Erythroblast (primary cell): Measurements from ENCODE around the gene RPL36.

ENCODE experiments used
- DNase-seq, 2 experiments: peaks; one replicate each; lab custom pipeline; 2025; lab: John Stamatoyannopoulos, UW
- GATA1 ChIP-seq: IDR thresholded peaks from 2 replicates; pipeline ENCODE4 v1.6.1; 2011; ENCODE audit warnings: low read depth, mild to moderate bottlenecking, control low read depth, low read length, moderate library complexity
- POLR2A ChIP-seq: IDR thresholded peaks from 2 replicates; pipeline ENCODE4 v1.6.1; 2011; ENCODE audit warnings: mild to moderate bottlenecking, low read length

The RPL36 gene

DNA sequence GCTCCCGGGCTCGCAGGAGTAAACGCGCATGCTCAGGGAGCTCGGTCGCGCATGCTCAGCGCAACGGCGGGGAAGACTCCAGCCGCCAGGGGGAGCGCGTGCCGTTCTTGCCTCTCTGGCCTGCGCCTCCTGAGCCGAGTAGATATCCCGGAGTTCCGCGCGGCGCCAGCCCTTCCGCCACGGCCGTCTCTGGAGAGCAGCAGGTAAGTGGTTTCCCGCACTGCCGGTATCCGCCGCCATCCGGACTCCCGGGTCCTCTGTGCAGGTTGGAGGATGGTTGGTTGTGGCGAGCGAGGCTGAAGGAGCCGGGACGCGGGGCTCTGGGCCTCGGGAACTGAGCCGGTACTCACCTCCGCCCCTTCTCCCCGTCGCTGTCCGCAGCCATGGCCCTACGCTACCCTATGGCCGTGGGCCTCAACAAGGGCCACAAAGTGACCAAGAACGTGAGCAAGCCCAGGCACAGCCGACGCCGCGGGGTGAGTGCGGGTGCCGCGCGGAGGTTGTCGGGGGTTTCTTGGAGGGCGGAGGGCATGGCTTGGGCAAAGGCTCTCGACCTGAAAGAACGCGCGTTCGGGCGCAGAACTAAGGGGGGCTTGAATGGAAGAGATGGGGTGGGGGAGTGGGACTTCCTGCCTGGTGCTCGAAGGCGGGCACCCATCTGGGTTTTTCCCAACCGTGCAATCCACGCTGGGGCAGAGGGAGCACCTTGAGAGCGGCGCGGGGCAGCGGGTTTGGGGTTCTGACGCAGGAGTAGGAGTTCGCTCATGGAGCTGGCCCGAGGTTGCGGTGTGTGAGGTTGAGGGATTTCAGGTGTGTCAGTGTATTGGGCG is at the start of gene RPL36:
Gene RPL36, plus strand, starts transcription at position 171 of the 830 bp plus-strand sequence. Its CDS starts 213 bp downstream, at position 384.
- peak; percentile 97 to 99 for DNase-seq

DNA sequence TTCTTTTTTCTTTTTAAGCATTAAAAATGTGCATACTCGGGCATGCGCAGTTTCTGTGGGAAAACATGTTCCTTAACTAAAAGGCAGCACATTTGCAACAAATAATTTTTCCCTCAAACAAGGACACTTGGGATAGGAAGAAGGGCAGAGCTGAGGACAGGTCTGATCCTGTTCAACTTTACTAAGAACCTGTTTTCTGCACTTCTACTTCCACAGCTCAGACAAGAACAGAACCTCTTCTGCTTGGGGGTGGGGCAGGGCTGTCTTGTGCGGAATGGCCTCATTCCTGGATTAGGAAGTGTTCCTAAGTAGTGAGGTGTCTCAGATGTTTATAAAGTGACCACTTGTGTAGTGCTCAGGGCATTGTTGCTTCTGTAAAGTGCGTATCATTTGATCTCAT is 48.9 kb upstream of the RPL36 start:
- TF ChIP-seq GATA1 (no peak), POLR2A (no peak)
- DNase-seq, result no peak

More for the DNA sequence above, at the start of gene RPL36:
- TF ChIP-seq POLR2A (peak; percentile 99), GATA1 (no peak)

DNA sequence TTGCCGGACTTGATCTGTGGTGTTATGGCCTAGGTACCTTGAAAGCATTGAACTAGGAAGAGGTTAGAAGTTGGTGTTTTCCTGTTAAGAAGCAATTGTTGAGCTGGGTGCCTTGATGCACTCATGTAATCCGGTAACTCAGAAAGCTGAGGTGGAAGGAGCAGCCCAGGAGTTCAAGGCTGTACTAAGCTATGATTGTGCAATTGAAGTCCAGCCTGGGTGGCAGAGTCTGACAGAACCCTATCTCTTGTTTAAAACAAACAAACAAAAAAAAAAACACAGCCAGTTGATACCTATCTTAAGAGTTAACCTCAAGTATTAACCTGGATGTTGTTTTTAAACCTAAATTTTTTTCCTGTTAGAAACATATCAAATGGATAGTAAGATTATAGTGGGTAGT is 47.9 kb upstream of the RPL36 start:
- no peak for DNase-seq

DNA sequence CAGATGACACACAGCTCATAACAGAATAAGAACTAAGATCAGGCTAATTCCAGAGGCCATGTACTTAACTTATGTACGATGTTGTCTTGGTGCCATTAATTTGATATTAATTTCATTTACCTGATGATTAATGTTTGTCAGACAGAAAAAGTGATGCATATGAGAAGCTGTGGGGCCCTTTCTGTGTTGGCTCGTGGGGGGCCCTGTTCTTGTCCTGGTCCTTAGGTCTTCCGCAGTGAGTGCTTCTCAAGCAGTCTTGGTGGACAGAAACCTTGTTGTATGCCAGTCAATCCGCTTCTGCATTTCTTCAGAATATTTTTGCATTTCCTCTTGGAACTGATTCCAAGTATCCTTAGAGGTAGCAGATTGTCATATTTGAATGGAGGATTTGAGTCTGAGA is 47.0 kb upstream of the RPL36 start:
- TF ChIP-seq GATA1 (no peak), POLR2A (no peak)
- DNase-seq, result no peak

More for the DNA sequence above, 47.9 kb upstream of the RPL36 start:
- no peak for TF ChIP-seq GATA1
- TF ChIP-seq POLR2A, result no peak

DNA sequence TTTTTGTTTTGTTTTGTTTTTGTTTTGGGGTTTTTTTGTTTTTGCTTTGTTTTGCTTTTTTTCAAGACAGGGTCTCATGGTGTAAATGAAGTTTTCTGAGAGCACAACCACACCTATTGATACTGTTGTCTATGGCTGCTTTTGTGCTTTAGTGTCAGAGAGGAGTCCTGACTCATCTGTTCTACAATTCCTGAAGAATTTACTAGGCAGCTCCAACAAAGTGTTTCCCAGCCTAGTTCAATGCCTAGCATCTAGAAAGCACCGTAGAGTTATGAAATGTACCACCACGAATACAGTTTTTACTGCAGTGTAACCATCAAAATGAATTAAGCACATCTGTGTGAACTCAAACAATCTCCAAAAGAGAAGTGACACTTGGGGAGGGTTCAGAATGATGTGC is 46.1 kb upstream of the RPL36 start:
- TF ChIP-seq POLR2A (no peak), GATA1 (no peak)
- no peak for DNase-seq

DNA sequence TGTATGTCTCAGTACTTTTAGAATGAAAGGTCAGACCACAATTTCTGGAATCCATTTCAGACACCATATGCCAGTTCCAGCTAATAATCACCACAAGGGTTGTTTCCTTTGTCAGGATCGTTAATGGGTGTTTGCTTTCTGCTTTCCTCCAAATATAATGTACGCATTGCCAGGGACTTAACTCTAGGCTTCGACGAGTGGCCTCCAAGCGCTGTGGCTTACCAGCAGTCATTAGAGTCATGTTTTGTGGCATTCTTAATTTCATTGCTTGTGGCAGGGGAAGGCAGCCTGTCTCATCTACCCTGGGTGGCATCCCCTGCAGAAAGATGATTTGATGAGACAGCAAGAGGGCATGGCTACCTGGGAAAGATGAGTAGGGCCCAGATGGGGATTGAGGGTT is 44.7 kb upstream of the RPL36 start:
- TF ChIP-seq GATA1 (no peak), POLR2A (no peak)
- DNase-seq, result no peak

DNA sequence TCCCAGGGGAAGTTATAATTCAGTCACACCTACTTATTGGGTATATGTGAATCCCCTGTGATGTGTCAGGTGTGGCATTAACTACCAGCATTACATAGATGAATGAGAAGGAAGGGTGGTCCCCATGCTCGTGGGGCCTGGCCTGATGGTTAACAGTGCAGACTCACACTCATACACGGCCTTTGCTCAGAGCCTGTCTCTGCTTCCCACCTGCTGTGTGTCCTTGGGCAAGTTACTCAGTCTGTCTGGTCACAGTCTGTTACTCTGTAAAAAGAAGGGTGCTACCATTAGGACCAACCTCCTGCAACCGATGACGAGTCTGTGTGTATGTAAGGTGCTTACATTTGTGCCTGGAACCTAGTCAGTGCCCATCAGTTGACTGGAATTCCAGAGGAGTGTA is 43.4 kb upstream of the RPL36 start:
- no peak for TF ChIP-seq GATA1
- TF ChIP-seq POLR2A, result no peak
- DNase-seq, result no peak

DNA sequence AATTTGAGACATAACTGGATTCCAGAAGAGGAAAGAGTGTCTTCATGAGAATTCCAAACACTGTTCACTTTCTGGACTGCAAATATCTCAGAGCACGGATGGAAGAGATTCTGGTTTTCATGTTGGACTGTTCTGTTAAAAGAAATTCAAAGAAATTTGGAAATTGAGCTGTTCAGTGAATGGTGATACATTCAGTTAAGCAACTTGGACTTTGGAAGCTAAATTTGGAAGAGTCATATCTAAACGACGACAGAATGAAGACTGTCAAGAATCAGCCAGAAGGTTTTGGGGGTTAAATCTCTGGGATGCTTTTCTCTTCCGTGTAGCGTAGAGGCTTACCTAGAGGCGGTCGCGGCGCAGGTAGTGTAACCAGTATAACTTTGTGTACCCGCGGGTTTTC is 41.6 kb upstream of the RPL36 start:
- no peak for DNase-seq
- TF ChIP-seq POLR2A, result no peak
- no peak for TF ChIP-seq GATA1

DNA sequence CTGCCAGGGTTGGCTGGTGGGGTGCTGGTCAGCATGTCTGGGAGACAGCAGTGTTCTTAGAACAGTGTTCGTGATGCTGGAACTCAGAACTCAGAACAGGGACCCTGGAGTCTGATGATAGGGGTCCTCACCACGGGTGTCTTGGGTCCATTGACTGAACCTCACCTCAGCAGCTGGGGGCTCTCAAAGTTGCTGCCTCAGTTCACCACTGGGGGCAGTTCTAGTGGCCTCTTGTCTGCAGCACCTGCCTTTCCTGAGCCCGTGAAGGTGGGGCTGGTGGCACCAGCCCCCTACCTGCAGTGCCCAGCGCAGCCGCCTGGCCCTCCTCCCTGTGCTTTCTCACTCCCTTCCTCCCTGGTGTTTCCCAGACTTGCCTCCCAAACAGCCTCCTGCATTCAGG is 38.7 kb upstream of the RPL36 start:
- DNase-seq, result no peak
- TF ChIP-seq GATA1 (no peak), POLR2A (no peak)

DNA sequence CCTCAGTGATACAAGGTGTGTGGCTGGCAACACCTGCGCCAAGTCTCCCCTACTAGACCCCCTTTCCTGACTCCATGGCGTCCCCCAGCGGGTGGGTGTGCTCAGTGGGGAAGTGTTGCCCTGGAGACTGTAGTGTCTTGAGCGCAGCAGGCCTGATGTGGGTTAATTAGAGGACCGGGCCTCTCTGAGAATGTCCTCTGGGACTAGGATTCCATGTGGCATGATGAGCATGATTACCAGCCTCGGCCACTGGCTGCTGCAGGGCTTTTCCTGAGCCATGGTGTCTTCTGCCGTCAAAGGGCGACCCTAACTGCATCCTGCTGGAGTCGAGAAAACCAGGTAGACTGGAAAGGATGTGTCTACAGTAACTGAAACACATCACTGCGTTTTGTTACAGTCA is 37.8 kb upstream of the RPL36 start:
- no peak for DNase-seq
- TF ChIP-seq GATA1 (no peak), POLR2A (no peak)

DNA sequence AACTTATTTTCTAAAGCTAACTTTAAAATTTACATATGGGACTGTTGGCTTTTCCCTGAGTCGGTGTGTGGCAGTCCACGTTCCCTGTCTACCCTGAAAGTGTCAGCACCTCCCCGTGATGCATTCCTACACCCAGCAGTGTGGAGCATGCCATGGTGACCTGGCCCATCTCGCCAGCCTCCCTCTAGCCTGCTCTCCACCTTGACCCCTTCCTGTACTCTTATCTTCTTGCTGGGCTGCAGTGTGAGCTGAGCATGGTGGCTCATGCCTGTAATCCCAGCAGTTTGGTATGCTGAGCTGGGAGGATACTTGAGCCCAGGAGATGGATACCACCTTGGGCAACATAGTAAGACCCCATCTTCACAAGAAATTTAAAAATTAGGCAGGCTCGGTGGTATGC is 35.2 kb upstream of the RPL36 start:
- no peak for DNase-seq
- TF ChIP-seq POLR2A (no peak), GATA1 (no peak)

DNA sequence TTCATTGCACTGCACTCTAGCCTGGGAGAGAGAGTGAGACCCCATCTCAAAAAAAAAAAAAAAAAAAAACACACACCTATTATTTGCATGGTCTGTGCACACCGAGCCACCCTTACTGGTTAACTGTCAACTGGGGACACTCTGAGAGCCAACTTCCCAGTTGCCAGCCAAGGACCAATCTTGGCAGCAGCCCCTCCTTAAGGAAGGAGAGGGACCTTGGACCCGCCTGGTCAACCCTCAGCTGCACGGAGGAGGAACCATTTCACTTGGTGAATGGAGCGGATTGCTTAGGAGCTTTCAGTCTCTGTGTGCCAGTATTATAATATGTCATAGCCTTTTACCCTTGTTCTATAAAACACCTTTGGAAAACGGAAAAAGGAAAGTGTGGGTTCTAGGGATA is 34.7 kb upstream of the RPL36 start:
- DNase-seq, result no peak
- TF ChIP-seq GATA1 (no peak), POLR2A (no peak)

DNA sequence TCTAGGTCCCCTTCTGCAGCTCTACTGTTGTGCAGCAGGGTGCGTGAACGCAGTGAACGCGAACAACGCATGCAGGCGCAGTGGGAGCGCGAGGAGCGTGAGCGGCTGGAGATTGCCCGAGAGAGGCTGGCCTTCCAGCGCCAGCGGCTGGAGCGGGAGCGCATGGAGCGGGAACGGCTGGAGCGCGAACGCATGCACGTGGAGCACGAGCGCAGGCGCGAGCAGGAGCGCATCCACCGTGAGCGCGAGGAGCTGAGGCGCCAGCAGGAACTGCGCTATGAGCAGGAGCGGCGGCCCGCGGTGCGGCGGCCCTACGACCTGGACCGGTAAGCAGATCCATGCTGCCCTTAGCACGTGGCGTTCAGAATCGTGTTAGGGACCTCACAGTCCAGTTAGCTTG is 28.6 kb upstream of the RPL36 start:
- no peak for TF ChIP-seq GATA1
- TF ChIP-seq POLR2A, result no peak
- no peak for DNase-seq

DNA sequence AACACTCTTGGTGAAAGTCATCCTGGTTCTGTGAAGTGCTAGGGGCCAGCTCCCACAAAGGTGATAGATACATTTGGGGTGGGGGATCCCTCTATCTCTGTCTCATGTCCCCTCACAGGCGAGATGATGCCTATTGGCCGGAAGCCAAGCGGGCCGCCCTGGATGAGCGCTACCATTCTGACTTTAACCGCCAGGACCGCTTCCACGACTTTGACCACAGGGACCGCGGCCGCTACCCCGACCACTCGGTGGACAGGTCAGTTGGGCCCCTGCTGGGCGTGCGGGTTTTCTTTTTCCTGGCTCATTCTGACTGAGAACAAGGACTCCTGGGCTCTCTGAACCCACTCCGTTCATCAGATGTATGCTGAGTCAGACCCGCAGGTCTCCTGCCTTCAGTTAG is 26.2 kb upstream of the RPL36 start:
- TF ChIP-seq GATA1 (no peak), POLR2A (no peak)

DNA sequence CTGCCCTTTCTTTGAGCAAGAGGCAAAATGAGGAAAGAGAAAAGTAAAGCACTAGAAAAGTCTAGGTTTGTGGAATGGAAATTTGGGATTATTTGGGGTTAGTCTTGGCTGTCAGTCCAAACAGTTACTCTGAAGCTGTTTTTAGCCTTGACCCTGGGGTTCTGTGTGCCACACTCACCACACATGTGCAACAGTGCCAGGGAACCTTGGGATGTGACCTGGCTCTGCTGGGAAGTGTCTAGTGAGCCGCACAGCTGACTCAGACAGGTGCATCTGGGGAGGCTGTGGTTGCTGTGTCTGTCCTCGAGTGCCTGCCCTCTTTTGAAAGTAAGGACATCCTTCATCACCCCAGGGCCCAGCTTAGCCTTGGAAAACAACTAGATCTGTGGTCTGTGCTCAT is 25.6 kb upstream of the RPL36 start:
- TF ChIP-seq GATA1 (no peak), POLR2A (no peak)
- DNase-seq, result no peak

More for the DNA sequence above, 26.2 kb upstream of the RPL36 start:
- no peak for DNase-seq
